NT2/D1 (cell line): ENCODE measurements around the gene PTPRK.

ENCODE experiments used
- SUZ12 ChIP-seq: IDR thresholded peaks from 2 replicates; pipeline ENCODE4 v1.6.1; 2011; ENCODE audit not compliant: insufficient read length, insufficient read depth; ENCODE audit errors: extremely low read depth
- YY1 ChIP-seq: IDR thresholded peaks from 2 replicates; pipeline ENCODE4 v1.6.1; 2011; ENCODE audit not compliant: insufficient read length, insufficient read depth
- ZNF274 ChIP-seq: IDR thresholded peaks from 2 replicates; pipeline ENCODE4 v1.6.1; 2011; ENCODE audit warnings: mild to moderate bottlenecking, low read depth, low read length

DNA sequence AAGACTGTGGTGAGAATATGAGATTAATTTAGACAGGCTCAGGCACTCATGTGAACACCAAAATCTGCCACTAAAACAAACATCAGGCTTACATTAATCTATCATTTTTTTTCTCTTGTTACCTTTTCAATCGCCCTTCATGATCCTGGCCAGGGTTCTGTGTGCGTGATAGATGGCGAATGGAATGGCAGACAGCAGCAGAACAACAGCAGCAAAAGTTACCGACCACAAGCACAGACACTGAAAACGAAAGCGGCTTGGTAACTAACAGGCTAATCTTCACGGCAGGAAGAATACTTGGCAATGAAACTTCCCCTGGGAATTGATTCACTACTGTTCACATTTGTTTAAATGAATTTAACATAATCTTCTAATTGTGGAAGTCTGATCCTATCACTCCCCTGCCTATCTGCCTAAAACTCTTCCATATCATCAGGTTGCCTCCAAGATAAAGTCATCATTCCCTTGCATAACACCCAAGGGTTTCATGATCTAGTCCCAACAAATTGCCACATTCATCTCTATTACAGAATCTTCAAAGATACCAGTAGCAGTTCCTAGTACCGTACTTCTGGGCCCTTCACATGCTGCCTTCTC is 28.7 kb downstream of the PTPRK start:
- TF ChIP-seq ZNF274, result no peak
- no peak for TF ChIP-seq SUZ12
- no peak for TF ChIP-seq YY1
